ENCODE measurements around the gene HGS. TPM values are rescaled to one million over a fixed set of nuclear protein-coding genes. Genes with fewer than 3 reads are reported as not detected.

HGS gene
- total and polyA plus RNA-seq, 2 of the 13 experiments (the other 11 are each of a cell fraction or from before 2014, with no cell fraction given): 73.3 to 78.1 TPM

- TF ChIP-seq, protein P1, sequence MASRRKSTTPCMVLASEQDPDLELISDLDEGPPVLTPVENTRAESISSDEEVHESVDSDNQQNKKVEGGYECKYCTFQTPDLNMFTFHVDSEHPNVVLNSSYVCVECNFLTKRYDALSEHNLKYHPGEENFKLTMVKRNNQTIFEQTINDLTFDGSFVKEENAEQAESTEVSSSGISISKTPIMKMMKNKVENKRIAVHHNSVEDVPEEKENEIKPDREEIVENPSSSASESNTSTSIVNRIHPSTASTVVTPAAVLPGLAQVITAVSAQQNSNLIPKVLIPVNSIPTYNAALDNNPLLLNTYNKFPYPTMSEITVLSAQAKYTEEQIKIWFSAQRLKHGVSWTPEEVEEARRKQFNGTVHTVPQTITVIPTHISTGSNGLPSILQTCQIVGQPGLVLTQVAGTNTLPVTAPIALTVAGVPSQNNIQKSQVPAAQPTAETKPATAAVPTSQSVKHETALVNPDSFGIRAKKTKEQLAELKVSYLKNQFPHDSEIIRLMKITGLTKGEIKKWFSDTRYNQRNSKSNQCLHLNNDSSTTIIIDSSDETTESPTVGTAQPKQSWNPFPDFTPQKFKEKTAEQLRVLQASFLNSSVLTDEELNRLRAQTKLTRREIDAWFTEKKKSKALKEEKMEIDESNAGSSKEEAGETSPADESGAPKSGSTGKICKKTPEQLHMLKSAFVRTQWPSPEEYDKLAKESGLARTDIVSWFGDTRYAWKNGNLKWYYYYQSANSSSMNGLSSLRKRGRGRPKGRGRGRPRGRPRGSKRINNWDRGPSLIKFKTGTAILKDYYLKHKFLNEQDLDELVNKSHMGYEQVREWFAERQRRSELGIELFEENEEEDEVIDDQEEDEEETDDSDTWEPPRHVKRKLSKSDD (CRISPR knock-in tag; IDR thresholded peaks at IDR 0.05; ENCODE audit: low read depth): no peak
- TF ChIP-seq KDM5B (CRISPR knock-in tag; IDR thresholded peaks at IDR 0.05; ENCODE audit: borderline replicate concordance): no peak
- TF ChIP-seq, protein P2, sequence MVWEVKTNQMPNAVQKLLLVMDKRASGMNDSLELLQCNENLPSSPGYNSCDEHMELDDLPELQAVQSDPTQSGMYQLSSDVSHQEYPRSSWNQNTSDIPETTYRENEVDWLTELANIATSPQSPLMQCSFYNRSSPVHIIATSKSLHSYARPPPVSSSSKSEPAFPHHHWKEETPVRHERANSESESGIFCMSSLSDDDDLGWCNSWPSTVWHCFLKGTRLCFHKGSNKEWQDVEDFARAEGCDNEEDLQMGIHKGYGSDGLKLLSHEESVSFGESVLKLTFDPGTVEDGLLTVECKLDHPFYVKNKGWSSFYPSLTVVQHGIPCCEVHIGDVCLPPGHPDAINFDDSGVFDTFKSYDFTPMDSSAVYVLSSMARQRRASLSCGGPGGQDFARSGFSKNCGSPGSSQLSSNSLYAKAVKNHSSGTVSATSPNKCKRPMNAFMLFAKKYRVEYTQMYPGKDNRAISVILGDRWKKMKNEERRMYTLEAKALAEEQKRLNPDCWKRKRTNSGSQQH (CRISPR knock-in tag; IDR thresholded peaks at IDR 0.05; ENCODE audit: low read depth): no peak; the same call in 1 of the 2 replicates
- TF ChIP-seq FOXM1 (CRISPR knock-in tag; IDR thresholded peaks at IDR 0.05): no peak
- TF ChIP-seq MEF2D (CRISPR knock-in tag; IDR thresholded peaks at IDR 0.05): 0 out of 2 replicates have a peak, but pooled peaks have one; percentile 34
- TF ChIP-seq ZNF709 (CRISPR knock-in tag; IDR thresholded peaks at IDR 0.05): no peak
- 0 out of 2 replicates have a peak, but pooled peaks have one; percentile 31 for TF ChIP-seq ZNF256 (CRISPR knock-in tag; conservative IDR thresholded peaks at IDR 0.05)
- no peak for TF ChIP-seq ZNF3 (CRISPR knock-in tag; IDR thresholded peaks at IDR 0.05)
- no peak for TF ChIP-seq TCF12 (IDR thresholded peaks at IDR 0.05)
- no peak for TF ChIP-seq TCF12 (CRISPR knock-in tag; IDR thresholded peaks at IDR 0.05)
- peak; percentile 30; the same call in 1 of the 2 replicates for TF ChIP-seq HOXA3 (CRISPR knock-in tag; IDR thresholded peaks at IDR 0.05)
- peak; percentile 75; the same call in 1 of the 2 replicates for TF ChIP-seq SMAD9 (CRISPR knock-in tag; IDR thresholded peaks at IDR 0.05)
- TF ChIP-seq POLR2A (IDR thresholded peaks at IDR 0.05; ENCODE audit: insufficient read depth in 1 of 2, low read depth in 2 of 2, low read length in 2 of 2): no peak
- no peak for TF ChIP-seq ZBTB7A (CRISPR knock-in tag; IDR thresholded peaks at IDR 0.05)
- TF ChIP-seq PRDM15 (CRISPR knock-in tag; IDR thresholded peaks at IDR 0.05): no peak
- no peak for TF ChIP-seq ZEB1 (IDR thresholded peaks at IDR 0.05; ENCODE audit: insufficient replicate concordance, low read depth)
- TF ChIP-seq TBX3 (IDR thresholded peaks at IDR 0.05; ENCODE audit: borderline replicate concordance): no peak; the same call in 1 of the 2 replicates
These were observed 47.8 kb upstream of the HGS start (continued) for GRCh38 chr17:81635973-81636504.
